GM12892 (cell line): Measurements from ENCODE around the gene CIB1.

Experiments used
- POLR2A ChIP-seq: IDR thresholded peaks from 2 replicates; pipeline ENCODE4 v1.6.1; 2011; ENCODE audit warnings: low read depth, low read length, control low read depth
- POLR2AphosphoS5 ChIP-seq: IDR thresholded peaks from 2 replicates; pipeline ENCODE4 v1.6.1; 2011; ENCODE audit warnings: low read depth, low read length, control low read depth

DNA sequence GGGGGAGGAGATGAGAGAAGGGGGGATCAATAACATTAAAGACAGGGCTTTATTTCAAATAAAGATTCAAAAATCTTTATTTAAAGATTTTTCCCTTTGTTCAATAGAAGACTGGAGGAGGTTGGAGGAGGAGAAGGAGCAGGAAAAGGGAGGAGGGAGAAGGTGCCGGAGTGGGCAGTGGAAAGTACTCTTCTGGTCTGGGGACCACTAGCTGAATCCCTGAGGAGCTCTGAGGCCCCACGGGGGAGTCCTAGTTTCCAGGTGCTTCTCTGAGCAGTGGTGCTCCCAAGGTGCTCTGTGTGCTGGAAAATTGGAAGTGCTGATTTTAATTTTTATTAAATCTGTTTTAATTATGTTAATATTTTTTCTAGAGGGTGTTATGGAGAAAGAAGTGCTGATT, 52.0 kb downstream of the CIB1 start:
- TF ChIP-seq POLR2A (no peak), POLR2AphosphoS5 (no peak)
